ENCODE results near the gene WNT8A. TPM values are rescaled to one million over a fixed set of nuclear protein-coding genes. Genes with fewer than 3 reads are reported as not detected.

The WNT8A gene
- total and polyA plus RNA-seq, 2 of the 8 experiments (the other 6 are each of a cell fraction or from before 2014, with no cell fraction given), result 0.06 TPM; not detected in 1

DNA sequence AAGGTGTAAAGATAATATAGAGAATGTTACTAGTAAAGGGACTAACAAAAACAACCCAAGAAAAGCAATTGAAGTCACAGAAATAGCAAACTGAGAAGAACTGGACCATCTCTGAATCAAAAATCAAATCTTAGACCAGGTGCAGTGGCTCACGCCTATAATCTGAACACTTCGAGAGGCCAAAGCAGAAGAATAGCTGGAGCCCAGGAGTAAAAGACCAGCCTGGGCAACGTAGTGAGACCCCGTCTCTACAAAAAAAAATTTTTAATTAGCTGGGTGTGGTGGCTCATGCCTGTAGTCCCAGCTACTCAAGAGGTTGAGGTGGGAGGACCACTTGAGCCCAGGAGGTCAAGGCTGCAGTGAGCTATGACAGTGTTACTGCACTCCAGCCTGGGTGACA, 27.3 kb downstream of the WNT8A start (continued):
- TF ChIP-seq, protein P1, sequence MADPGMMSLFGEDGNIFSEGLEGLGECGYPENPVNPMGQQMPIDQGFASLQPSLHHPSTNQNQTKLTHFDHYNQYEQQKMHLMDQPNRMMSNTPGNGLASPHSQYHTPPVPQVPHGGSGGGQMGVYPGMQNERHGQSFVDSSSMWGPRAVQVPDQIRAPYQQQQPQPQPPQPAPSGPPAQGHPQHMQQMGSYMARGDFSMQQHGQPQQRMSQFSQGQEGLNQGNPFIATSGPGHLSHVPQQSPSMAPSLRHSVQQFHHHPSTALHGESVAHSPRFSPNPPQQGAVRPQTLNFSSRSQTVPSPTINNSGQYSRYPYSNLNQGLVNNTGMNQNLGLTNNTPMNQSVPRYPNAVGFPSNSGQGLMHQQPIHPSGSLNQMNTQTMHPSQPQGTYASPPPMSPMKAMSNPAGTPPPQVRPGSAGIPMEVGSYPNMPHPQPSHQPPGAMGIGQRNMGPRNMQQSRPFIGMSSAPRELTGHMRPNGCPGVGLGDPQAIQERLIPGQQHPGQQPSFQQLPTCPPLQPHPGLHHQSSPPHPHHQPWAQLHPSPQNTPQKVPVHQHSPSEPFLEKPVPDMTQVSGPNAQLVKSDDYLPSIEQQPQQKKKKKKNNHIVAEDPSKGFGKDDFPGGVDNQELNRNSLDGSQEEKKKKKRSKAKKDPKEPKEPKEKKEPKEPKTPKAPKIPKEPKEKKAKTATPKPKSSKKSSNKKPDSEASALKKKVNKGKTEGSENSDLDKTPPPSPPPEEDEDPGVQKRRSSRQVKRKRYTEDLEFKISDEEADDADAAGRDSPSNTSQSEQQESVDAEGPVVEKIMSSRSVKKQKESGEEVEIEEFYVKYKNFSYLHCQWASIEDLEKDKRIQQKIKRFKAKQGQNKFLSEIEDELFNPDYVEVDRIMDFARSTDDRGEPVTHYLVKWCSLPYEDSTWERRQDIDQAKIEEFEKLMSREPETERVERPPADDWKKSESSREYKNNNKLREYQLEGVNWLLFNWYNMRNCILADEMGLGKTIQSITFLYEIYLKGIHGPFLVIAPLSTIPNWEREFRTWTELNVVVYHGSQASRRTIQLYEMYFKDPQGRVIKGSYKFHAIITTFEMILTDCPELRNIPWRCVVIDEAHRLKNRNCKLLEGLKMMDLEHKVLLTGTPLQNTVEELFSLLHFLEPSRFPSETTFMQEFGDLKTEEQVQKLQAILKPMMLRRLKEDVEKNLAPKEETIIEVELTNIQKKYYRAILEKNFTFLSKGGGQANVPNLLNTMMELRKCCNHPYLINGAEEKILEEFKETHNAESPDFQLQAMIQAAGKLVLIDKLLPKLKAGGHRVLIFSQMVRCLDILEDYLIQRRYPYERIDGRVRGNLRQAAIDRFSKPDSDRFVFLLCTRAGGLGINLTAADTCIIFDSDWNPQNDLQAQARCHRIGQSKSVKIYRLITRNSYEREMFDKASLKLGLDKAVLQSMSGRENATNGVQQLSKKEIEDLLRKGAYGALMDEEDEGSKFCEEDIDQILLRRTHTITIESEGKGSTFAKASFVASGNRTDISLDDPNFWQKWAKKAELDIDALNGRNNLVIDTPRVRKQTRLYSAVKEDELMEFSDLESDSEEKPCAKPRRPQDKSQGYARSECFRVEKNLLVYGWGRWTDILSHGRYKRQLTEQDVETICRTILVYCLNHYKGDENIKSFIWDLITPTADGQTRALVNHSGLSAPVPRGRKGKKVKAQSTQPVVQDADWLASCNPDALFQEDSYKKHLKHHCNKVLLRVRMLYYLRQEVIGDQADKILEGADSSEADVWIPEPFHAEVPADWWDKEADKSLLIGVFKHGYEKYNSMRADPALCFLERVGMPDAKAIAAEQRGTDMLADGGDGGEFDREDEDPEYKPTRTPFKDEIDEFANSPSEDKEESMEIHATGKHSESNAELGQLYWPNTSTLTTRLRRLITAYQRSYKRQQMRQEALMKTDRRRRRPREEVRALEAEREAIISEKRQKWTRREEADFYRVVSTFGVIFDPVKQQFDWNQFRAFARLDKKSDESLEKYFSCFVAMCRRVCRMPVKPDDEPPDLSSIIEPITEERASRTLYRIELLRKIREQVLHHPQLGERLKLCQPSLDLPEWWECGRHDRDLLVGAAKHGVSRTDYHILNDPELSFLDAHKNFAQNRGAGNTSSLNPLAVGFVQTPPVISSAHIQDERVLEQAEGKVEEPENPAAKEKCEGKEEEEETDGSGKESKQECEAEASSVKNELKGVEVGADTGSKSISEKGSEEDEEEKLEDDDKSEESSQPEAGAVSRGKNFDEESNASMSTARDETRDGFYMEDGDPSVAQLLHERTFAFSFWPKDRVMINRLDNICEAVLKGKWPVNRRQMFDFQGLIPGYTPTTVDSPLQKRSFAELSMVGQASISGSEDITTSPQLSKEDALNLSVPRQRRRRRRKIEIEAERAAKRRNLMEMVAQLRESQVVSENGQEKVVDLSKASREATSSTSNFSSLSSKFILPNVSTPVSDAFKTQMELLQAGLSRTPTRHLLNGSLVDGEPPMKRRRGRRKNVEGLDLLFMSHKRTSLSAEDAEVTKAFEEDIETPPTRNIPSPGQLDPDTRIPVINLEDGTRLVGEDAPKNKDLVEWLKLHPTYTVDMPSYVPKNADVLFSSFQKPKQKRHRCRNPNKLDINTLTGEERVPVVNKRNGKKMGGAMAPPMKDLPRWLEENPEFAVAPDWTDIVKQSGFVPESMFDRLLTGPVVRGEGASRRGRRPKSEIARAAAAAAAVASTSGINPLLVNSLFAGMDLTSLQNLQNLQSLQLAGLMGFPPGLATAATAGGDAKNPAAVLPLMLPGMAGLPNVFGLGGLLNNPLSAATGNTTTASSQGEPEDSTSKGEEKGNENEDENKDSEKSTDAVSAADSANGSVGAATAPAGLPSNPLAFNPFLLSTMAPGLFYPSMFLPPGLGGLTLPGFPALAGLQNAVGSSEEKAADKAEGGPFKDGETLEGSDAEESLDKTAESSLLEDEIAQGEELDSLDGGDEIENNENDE (IDR thresholded peaks at IDR 0.05; ENCODE audit: insufficient replicate concordance, low read length), result no peak
- TF ChIP-seq RBBP5 (IDR thresholded peaks at IDR 0.05; ENCODE audit: borderline replicate concordance, low read depth, low read length), result no peak
- no peak for TF ChIP-seq BACH1 (IDR thresholded peaks at IDR 0.05; ENCODE audit: low read length)
- no peak for TF ChIP-seq SP4 (IDR thresholded peaks at IDR 0.05; ENCODE audit: low read length)
- no peak for TF ChIP-seq NRF1 (IDR thresholded peaks at IDR 0.05; ENCODE audit: low read depth, low read length)
- TF ChIP-seq TCF12 (IDR thresholded peaks at IDR 0.05; ENCODE audit: low read depth, low read length), result no peak
